ENCODE results near the gene AMT.

The AMT gene

GRCh38 chr3:49387721-49388120 lies 34.6 kb downstream of the AMT start:
- no peak overlapping the region for H3K4me3 ChIP-seq (ENCODE audit: low read depth, low read length)
- no peak for DNase-seq (ENCODE audit: low read depth)
- TF ChIP-seq, protein P1, sequence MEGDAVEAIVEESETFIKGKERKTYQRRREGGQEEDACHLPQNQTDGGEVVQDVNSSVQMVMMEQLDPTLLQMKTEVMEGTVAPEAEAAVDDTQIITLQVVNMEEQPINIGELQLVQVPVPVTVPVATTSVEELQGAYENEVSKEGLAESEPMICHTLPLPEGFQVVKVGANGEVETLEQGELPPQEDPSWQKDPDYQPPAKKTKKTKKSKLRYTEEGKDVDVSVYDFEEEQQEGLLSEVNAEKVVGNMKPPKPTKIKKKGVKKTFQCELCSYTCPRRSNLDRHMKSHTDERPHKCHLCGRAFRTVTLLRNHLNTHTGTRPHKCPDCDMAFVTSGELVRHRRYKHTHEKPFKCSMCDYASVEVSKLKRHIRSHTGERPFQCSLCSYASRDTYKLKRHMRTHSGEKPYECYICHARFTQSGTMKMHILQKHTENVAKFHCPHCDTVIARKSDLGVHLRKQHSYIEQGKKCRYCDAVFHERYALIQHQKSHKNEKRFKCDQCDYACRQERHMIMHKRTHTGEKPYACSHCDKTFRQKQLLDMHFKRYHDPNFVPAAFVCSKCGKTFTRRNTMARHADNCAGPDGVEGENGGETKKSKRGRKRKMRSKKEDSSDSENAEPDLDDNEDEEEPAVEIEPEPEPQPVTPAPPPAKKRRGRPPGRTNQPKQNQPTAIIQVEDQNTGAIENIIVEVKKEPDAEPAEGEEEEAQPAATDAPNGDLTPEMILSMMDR (IDR thresholded peaks at IDR 0.05; ENCODE audit: low read depth, low read length): no peak
- TF ChIP-seq, protein P2, sequence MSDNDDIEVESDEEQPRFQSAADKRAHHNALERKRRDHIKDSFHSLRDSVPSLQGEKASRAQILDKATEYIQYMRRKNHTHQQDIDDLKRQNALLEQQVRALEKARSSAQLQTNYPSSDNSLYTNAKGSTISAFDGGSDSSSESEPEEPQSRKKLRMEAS (IDR thresholded peaks at IDR 0.05; ENCODE audit: low read depth, low read length): no peak
- TF ChIP-seq MYC (IDR thresholded peaks at IDR 0.05; ENCODE audit: low read depth, low read length) (no peak), POLR2A (IDR thresholded peaks at IDR 0.05; ENCODE audit: extremely low read depth, insufficient read length) (no peak)

DNA sequence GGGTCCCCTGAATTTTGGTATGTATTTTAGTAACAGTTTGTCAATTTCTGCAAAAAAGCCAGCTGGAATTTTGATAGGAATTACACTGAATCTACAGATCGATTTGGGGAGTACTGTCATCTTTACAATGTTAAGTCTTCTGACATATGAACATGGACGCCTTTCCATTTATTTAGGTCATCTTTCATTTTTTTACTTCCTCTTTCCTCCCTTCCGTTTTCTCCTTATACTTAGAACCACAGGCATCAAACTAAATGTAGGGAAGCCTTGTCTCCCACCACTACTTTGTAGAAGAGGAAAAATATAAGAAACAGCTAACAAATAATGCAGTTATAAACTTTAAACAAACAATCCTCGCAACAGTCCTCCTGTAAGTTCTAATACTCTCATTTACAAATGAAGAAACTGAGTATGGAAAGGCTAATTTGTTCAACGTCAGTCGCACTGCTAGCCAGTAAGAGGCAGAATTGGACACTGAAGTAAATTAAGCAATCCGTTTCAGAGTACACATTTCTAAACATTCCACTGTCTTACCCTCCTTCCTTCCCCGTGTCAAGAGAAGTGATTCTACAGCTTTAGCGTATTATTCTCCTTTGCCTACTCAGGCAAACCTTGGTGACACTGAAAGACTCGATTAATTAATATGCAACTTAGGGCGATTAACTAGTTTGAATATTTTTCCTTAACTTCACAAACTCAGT lies 36.1 kb downstream of the AMT start:
- H3K4me3 ChIP-seq (ENCODE audit: low read depth, low read length): peak overlapping the region; percentile 25
- DNase-seq (ENCODE audit: low read depth): peak; percentile 70
- TF ChIP-seq, protein P1 (IDR thresholded peaks at IDR 0.05; ENCODE audit: low read depth, low read length): no peak
- TF ChIP-seq, protein P2 (IDR thresholded peaks at IDR 0.05; ENCODE audit: low read depth, low read length): no peak
- no peak for TF ChIP-seq POLR2A (IDR thresholded peaks at IDR 0.05; ENCODE audit: extremely low read depth, insufficient read length)
- TF ChIP-seq MYC (IDR thresholded peaks at IDR 0.05; ENCODE audit: low read depth, low read length): no peak

DNA sequence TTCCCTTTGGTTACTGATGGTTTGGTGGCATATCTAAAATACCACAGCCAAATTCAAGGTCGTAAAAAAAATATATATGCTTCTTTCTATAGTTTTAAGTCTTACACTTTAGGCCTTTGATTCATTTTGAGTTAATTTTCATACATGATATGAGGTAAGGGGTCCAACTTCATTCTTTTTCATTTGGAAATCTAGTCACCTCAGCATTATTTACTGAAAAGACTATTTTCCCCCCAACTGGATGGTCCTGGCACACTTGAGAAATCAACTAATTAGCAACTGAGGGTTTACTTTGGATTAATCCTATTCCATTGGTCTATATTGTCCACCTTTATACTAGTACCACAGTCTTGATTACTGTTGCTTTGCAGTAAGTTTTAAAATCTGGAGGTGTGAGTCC lies 36.7 kb downstream of the AMT start:
- TF ChIP-seq MYC (IDR thresholded peaks at IDR 0.05; ENCODE audit: low read depth, low read length) (no peak), POLR2A (IDR thresholded peaks at IDR 0.05; ENCODE audit: extremely low read depth, insufficient read length) (no peak)
- TF ChIP-seq, protein P1 (IDR thresholded peaks at IDR 0.05; ENCODE audit: low read depth, low read length): no peak
- TF ChIP-seq, protein P2 (IDR thresholded peaks at IDR 0.05; ENCODE audit: low read depth, low read length): no peak
- no peak for DNase-seq (ENCODE audit: low read depth)
- H3K4me3 ChIP-seq (ENCODE audit: low read depth, low read length): no peak overlapping the region

- H3K4me3 ChIP-seq (ENCODE audit: low read depth, low read length): no peak overlapping the region
- TF ChIP-seq, protein P2 (IDR thresholded peaks at IDR 0.05; ENCODE audit: low read depth, low read length): no peak
- TF ChIP-seq POLR2A (IDR thresholded peaks at IDR 0.05; ENCODE audit: extremely low read depth, insufficient read length) (no peak), MYC (IDR thresholded peaks at IDR 0.05; ENCODE audit: low read depth, low read length) (no peak)
- TF ChIP-seq, protein P1 (IDR thresholded peaks at IDR 0.05; ENCODE audit: low read depth, low read length): no peak
- DNase-seq (ENCODE audit: low read depth): no peak
Observed at GRCh38 chr3:49383387-49383786, 38.9 kb downstream of the AMT start.

GRCh38 chr3:49378249-49378895 lies 43.9 kb downstream of the AMT start:
- no peak overlapping the region for H3K4me3 ChIP-seq (ENCODE audit: low read depth, low read length)
- DNase-seq (ENCODE audit: low read depth): peak; percentile 70
- TF ChIP-seq MYC (IDR thresholded peaks at IDR 0.05; ENCODE audit: low read depth, low read length): no peak
- no peak for TF ChIP-seq POLR2A (IDR thresholded peaks at IDR 0.05; ENCODE audit: extremely low read depth, insufficient read length)

DNA sequence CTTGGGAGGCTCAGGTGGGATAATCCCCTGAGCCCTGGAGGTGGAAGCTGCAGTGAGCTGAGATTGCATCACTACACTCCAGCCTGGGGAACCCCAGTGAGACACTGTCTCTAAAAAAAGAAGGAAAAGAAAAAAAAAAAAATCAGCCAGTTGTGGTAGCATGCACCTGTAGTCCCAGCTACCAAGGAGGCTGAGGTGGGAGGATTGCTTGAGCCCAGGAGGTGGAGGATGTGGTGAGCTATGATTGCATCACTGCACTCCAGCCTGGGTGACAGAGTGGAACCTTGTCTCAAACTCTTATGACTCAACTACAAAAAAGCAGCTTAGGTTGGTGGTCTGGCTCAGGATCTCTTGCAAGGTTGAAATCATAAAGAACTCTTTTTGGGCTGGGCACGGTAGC lies 44.8 kb downstream of the AMT start:
- H3K4me3 ChIP-seq (ENCODE audit: low read depth, low read length): no peak overlapping the region
- TF ChIP-seq, protein P1 (IDR thresholded peaks at IDR 0.05; ENCODE audit: low read depth, low read length): no peak
- TF ChIP-seq, protein P2 (IDR thresholded peaks at IDR 0.05; ENCODE audit: low read depth, low read length): no peak
- no peak for TF ChIP-seq POLR2A (IDR thresholded peaks at IDR 0.05; ENCODE audit: extremely low read depth, insufficient read length)
- no peak for TF ChIP-seq MYC (IDR thresholded peaks at IDR 0.05; ENCODE audit: low read depth, low read length)
- peak; percentile 89 for DNase-seq (ENCODE audit: low read depth)
